Measurements from ENCODE around the gene CCDC188.

Gene CCDC188

DNA sequence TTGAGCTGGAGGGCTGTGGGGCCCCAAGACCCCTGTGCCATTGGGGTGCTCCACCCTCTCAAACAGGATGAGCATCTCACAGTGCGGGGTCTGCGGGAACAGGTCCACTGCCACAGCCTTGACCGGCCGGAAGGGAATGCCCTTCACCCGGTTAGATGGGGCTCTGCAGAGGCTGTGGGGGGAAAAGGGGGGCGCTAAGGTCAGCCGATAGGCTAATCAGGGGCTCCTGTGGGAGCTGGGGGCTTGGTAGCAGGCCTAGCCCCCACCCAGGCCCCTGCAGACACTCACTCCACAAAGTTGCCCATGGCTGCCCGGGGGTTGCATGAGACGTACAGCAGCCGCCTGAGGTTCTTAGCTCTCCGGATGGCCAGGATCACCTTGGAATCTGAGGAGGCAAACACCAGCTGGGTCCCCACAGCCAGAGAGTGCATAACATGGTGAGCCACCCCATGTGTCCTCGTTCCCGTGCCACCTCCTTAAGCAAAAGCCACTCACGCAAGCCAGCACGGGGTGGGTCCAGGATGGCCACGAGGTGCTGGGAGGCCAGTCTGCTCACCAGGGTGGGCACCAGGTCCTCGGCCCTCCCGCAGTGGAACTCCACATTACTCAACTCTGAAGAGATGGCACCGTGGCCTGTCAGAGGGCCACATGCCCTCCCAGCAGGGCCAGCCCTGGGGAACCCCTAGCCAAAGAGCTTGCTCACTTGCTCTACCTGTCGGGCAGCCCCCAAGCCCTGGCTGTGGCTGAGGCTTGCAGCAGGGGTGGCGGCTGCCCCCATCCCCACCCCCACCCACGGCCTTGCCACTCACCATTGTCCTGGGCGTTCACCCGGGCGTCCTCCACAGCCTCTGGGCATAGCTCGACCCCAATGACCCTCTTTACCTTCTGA is 38.0 kb downstream of the CCDC188 start:
- TF ChIP-seq GATA3 (IDR thresholded peaks at IDR 0.05; ENCODE audit: low read depth, low read length): no peak
- TF ChIP-seq GATA2 (IDR thresholded peaks at IDR 0.05; ENCODE audit: low read depth, low read length): no peak

DNA sequence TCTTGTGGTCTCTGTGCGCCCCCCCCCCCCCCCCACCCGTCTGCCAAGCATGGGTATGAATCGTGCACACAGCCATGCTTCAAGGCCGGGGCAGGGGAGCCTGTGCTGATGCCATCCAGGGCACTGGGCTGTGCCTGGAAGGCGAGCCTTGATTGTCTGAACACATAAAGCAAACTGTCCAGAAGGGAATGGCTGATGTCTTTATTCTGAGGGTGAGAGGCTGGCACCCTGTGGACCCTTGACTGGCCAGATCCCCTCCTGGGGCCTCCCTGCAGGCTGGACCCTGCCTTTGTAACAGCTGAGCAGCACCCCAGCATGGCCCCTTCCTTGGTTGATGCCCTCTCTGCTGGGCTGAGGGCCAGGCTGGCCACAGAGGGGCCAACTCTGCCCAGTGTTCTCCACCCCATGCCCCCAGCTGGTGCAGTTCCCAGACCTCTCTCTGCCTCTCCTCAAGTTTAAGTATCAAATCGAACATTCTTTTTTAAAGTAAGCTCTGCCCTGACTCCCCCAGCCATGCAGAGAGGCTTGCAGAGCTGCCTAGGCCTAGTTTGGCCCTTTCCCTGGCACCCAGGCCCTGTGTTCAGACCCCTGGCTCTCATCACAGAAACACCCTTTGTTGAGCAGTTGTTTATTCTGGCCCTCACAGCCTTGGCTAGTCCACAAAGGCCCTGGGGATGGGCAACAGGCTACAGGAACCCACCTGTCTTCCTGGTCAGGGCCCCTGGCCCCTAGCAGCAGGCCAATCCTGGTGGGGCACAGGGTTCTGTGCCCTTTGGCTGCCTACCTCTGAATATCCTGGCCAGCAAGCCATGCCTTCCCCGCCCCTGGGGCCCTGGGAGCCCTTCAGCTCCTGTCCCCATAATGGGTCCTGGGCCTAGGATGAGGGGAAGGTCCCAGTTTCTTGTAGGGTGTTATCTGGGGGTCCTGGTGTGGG is 38.9 kb downstream of the CCDC188 start:
- TF ChIP-seq GATA3 (IDR thresholded peaks at IDR 0.05; ENCODE audit: low read depth, low read length) (no peak), GATA2 (IDR thresholded peaks at IDR 0.05; ENCODE audit: low read depth, low read length) (no peak)

GRCh38 chr22:20111045-20111688 is 39.7 kb downstream of the CCDC188 start:
- TF ChIP-seq GATA2 (IDR thresholded peaks at IDR 0.05; ENCODE audit: low read depth, low read length): no peak
- no peak for TF ChIP-seq GATA3 (IDR thresholded peaks at IDR 0.05; ENCODE audit: low read depth, low read length)

DNA sequence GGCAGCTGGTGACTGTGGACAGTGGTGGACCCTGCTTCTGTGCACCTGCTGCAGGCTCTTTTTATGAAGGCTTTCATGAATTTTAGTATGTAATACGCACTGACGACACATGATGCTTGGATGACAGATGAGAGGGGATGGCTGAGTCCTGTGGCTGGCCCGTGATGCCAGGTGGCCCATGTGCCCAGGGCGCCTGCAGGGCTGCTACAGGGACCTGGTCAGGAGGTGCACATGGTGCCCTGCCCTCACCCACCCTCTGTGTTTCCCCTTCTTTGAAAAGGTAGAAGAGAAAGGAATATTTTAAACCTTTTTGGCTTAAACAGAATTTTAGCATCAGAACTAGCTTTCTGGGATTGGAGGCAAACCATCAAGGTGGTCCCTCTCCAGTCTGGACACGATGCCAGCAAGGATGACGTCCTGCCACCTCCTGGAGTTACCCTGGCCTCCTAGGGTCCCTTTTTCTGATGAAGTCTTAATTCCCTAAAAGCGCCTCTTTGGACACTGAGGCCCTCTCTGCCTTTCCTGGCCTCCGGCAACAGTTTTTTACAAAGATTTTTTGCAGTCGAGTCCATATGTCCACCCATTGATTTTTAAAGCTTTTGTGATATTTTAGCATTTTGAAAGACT is 40.4 kb downstream of the CCDC188 start:
- TF ChIP-seq GATA3 (IDR thresholded peaks at IDR 0.05; ENCODE audit: low read depth, low read length) (no peak), GATA2 (IDR thresholded peaks at IDR 0.05; ENCODE audit: low read depth, low read length) (no peak)

DNA sequence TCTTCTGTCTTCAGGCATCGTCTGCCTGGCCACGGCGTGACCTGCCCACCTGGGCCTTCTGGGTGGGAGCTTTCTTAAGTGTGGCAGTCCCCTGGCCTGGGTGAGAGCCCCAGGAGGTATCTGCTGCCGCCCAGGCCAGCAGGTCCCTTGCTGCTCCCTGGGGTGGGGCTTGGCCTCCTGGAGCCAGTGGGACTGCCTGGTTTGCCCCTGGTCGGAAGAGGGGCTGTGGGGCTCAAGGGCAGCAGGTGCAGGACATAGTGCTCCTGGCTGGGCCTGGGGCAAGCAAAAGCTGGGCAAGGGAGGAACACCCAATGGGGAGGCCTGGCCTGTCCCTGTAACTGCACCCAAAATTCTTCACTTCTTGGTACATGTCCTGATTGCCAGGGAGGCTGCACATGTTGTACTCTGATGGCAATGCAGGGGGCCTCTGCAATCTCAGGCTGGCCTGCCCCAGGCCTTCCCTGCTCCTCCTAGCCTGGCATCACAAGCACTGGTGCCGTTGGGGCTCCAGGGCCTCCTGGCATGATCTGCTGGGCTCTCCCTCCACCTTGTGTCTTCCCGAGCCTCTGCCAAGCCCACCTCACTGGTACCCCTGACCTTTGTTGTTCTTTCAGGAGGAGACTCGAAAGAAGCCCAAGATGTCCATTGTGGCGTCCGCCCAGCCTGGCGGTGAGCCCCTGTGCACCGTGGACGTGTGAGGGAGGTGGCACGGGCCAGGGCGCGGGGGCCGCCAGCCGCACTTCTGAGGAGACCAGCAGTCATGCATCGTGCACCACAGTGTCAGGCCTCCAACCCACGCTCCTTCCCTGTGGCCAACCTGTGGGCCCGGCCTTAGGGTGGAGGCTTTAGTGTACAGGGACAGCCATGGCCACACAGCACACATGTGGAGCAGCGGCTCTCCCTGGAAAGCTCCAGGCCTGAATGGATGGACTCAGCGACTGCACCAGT is 41.2 kb downstream of the CCDC188 start:
- no peak for TF ChIP-seq GATA3 (IDR thresholded peaks at IDR 0.05; ENCODE audit: low read depth, low read length)
- no peak for TF ChIP-seq GATA2 (IDR thresholded peaks at IDR 0.05; ENCODE audit: low read depth, low read length)

- TF ChIP-seq GATA3 (IDR thresholded peaks at IDR 0.05; ENCODE audit: low read depth, low read length) (no peak), GATA2 (IDR thresholded peaks at IDR 0.05; ENCODE audit: low read depth, low read length) (no peak)
These were observed 42.1 kb downstream of the CCDC188 start for GRCh38 chr22:20108757-20109230.

DNA sequence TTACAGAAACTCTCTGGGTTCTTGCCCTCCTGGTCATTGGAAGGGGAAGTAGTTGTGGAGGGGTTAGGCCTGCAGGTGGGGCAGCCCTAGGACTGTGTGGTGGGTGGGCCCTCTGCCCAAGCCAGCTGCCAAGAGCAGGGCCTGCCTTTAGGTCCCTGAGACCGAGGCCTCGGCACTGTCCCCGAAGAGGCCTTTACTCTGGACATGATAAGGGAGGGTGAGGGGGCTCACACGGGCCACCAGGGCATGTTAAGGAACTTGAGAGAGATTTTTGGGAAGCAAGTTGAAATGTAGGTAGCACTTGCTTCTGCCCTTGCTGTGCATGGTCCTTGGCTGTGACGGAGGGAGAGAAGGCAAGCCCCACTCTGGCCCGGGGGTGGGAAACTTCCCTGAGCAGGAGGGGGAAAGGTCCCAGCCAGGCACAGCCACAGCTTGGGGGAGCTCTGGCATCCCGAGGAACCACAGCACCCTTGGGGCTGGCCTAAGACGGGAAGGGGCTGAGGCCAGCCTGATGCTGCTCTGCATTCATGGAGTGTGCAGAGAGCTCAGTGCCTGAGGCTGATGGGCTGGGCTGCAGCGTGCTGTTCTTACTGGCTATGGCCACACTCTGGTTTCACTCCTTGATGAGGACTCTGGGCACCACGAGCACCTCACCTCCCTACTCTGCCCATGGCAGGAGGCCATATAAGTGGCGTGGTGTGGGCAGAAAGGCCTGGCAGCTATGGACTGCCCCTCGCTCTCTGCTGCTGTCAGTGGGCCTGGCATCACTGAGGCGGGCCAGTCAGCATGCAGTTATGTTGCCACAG is 42.7 kb downstream of the CCDC188 start:
- no peak for TF ChIP-seq GATA3 (IDR thresholded peaks at IDR 0.05; ENCODE audit: low read depth, low read length)
- TF ChIP-seq GATA2 (IDR thresholded peaks at IDR 0.05; ENCODE audit: low read depth, low read length): no peak

DNA sequence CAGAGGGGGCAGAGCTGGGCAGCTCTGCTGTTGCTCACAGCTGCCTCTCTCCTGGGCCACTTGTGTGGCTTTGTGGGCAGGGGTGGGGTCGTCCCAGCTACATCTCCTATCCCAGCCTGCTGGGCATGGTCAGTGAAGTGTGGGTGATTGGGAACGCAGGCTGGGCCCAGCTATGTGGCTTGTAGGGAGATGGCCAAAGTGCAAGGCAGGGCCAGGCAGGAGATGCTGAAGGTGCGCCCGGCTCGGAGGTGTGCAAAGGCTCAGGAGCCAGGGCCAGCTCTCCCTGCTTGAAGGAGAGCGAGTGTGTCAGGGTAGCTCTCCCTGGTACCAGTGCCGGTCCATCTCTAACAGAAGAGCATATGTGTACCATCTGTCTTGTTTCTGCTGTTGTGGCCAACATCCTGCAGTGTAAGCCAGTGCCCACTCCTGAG is 43.4 kb downstream of the CCDC188 start:
- TF ChIP-seq GATA2 (IDR thresholded peaks at IDR 0.05; ENCODE audit: low read depth, low read length): no peak
- no peak for TF ChIP-seq GATA3 (IDR thresholded peaks at IDR 0.05; ENCODE audit: low read depth, low read length)

- TF ChIP-seq GATA3 (IDR thresholded peaks at IDR 0.05; ENCODE audit: low read depth, low read length) (no peak), GATA2 (IDR thresholded peaks at IDR 0.05; ENCODE audit: low read depth, low read length) (no peak)
These were observed 44.0 kb downstream of the CCDC188 start for GRCh38 chr22:20106849-20107237.

DNA sequence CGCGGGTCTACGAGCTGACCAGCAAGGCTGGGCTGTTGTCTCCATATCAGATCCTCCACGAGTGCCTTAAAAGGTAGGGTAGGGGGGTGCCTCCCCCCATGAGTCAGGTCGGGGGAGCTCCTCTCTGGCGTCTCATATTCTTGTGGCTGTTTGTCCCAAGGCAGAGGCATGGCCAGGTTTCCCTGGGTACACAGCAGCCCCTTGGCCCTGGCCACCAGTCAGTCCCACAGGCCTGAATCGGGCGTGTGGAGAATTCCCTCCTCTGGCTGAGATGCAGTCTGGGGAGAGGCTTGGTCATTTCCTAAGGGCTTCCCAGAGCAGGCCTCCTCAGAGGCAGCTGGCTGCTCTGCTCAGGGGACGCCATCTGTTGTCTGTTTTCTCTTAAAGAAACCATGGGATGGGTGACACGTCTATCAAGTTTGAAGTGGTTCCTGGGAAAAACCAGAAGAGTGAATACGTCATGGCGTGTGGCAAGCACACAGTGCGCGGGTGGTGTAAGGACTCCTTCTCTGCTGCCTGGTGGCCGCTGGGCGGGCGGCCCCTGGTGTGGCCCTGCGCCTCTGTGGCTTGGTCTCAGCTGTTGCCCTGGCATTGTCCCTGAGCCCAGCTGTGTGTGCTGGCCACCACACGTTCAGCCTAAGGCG is 44.5 kb downstream of the CCDC188 start:
- TF ChIP-seq GATA3 (IDR thresholded peaks at IDR 0.05; ENCODE audit: low read depth, low read length) (no peak), GATA2 (IDR thresholded peaks at IDR 0.05; ENCODE audit: low read depth, low read length) (no peak)

DNA sequence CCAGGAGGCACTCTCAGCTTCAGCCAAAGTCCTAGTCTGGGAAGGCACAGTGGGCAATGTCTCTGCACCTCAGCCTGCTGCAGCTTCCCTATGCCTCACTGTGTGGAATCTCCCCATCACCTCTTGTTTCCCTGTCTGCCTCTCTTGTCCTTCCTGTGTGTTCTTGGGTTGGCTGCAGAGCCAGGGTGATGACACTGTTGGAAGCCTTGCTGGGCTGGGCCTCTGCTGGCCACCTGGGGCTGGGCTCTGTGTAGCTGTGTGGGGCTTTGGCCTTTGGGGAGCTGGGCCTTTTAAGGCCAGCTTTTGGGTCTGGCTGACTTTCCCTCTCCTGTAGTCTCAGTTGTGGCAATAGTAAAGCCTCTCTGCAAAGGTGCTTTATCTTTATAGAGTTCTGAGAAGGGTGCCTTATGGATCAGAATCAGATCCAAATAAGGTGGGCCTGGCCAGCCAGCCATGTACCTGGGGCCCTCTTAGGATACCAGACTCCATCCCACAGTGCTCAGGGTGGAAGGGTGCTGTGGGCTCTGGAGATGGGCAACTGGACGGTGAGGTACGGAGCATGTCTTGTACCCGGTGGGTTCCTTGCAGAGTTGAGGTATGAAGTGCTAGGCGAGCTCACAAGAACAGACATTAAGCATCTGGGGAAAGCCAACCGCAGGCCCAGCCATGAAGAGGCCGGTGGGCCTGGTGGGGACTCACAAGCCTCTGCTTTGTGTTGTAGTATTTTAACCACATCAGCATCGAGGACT is 45.2 kb downstream of the CCDC188 start:
- TF ChIP-seq GATA3 (IDR thresholded peaks at IDR 0.05; ENCODE audit: low read depth, low read length) (no peak), GATA2 (IDR thresholded peaks at IDR 0.05; ENCODE audit: low read depth, low read length) (no peak)
